Fibroblast of the conjunctiva (primary cell): ENCODE results near the gene CCDC106.

Source experiments
- DNase-seq: peaks from one replicate; pipeline ENCODE4 v3.0.0-alpha.2; 2010; ENCODE audit warnings: low read depth

The CCDC106 gene

DNA sequence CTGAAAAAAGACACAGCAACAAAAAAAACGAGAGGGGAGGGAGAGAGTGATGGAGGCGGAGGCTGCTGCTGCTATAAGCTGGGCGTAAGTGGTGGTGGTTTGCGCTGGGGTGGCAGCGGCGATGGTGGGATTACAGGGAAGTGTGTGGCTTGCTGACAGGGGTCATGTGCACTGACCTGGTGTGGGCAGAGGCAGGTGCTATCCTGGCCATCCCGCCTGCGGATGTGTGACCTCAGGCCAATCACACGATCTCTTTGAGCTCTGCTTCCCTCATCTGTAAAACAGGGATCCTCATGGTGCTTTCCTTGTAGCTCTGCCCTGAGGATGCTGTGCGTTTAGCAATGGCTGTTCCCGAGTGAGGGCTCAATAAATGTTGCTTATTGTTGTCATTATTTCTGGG, 10.5 kb upstream of the CCDC106 start:
- no peak for DNase-seq

DNA sequence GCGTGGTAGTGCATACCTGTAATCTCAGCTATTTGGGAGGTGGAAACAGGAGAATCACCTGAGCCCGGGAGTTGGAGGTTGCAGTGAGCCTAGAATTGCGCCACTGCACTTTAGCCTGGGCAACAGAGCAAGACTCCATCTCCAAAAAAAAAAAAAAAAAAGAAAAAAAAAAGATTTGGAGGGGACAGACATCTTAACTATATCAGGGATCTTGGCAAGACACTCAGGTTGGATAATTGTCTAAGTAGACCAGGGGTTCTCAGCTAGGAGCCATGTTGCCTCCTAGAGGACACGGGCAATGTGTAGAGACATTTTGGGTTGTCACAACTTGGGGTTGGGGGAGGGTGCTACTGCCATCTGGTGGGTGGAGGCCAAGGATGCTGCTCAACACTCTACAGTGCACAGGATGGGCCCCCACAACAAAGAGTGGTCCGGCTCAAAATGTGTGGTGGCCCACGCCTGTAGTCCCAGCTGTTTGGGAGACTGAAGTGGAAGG, 9.1 kb upstream of the CCDC106 start:
- DNase-seq: no peak

DNA sequence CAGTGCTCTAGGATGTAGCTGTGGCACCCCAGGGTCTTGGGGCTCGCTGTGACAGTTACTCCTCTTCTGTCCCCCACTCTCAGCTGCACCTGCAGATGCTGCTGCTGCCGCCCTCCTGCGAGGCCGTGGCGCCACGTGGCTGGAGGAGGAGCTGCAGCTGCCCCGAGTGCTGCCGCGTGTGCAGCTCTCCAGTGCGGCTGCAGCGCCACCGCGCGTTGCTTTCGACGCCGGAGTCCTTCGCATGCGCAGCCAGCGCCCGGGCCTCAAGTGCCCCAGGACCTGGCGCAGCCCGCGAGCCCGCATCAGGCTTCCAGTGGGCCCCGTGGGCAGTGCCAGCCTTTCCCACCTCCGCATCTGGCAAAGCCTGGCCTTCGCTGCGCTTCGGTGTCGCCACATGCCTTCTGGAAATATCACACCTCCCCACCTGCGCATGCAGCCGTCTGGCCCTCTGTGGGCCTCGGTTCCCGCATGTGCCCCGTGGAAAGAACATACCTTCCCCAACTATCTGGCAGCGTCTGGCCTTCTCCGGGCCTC, 7.9 kb upstream of the CCDC106 start:
- DNase-seq: no peak

DNA sequence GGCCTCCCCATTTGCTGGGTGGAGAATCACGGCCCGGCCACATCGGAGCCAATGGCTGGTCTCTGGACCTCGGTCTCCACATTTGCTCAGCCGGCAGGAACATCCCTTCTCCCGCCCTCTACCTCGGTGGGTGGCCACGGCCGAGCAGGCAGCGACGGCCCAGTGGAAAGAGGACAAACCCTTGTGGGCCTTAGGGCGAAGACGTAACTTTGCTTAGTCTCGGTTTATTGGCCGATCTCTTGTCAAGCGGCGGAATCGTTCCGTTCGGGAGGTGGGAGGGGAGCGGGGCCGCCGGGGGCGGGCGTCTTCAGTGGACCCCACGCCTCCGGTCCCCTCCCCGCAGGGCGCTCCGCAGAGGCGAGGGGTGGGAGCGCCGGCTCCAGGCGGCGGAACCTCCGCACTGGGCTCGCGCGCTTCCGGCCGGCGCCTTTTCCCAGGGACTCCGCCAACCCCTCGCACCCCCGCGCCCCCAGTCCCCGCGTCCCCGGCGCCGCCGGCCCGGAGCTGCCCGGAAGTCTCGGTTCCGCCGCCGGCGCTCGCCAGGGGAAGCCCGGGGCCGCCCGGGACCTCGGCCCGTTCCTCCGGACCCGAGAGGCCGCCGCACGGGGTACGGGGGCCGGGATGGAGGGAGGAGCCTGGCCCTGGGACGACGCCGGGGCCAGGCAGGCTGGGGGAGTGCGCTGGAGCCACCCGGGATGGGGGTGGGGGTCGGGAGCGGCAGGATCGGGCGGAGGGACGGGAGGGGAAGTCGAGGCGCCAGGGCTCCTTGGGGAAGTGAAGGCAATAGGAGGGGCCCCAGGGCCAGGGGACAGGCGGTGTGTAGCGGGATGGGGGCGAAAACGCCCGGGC, 7.2 kb upstream of the CCDC106 start, which contains the start of gene ZNF580:
Gene ZNF580 (plus strand): TSS at position 426 of the 849 bp plus-strand sequence. CDS start 1,507 bp downstream, outside the sequence.
- peak; percentile 61 for DNase-seq

DNA sequence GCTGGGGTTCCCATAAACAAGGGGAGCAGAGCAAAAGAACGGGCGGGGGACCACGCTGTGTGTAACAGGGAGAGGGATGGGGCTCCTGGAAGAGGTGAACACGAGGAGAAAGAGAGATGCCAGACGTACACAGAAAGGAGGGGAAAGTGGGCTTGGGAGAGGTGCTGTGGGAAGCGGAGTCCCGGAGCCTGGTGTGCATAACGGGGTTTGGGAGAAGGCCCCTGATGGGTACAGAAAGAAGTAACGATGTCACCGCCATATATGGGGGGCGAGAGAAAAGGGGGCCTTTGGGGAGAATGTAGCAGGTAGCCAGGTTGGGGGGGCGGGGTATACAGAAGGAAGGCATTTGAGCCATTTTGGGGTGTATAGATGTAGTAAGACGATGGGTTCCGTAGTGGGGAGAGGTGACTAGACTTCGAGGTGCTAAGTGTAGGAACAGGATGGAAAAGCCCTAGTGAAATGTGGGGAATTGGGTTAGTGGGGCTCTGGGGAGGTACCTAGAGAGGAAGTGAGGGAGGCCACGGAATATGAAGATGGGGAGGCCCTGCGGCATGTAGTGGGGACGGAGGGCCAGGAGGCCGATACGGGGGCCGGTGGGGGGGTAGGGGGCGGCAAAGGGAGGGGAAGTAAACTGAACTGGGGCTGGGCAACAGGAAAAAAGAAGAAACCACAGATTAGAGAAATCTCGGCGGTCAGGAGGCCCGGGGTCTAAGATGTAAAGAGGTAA, 6.4 kb upstream of the CCDC106 start:
- no peak for DNase-seq

DNA sequence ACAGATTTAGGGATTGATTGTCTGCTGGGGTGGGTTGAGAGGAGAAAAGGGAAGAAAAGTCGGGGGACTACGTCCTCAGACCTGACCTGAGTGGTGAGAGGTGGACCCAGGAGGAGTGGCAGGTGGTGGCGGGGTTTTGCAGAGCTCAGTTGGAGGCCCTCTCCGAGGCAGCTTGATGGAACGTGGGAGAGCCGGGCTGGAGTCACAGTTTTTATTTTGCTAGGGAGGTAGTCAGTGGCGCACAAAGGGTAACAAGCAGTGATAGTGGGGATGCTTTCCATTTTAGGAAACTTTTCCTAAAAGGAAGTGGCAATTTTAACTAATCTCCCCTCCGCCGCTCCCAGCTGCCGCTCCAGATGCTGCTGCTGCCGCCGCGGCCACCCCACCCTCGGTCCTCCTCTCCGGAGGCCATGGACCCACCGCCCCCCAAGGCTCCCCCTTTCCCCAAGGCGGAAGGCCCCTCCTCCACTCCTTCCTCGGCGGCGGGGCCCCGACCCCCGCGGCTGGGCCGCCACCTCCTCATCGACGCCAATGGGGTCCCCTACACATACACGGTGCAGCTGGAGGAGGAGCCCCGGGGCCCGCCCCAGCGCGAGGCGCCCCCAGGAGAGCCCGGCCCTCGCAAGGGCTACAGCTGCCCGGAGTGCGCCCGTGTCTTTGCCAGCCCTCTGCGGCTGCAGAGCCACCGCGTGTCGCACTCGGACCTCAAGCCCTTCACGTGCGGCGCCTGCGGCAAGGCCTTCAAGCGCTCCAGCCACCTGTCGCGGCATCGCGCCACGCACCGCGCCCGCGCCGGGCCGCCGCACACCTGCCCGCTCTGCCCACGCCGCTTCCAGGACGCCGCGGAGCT, 5.6 kb upstream of the CCDC106 start:
- no peak for DNase-seq

DNA sequence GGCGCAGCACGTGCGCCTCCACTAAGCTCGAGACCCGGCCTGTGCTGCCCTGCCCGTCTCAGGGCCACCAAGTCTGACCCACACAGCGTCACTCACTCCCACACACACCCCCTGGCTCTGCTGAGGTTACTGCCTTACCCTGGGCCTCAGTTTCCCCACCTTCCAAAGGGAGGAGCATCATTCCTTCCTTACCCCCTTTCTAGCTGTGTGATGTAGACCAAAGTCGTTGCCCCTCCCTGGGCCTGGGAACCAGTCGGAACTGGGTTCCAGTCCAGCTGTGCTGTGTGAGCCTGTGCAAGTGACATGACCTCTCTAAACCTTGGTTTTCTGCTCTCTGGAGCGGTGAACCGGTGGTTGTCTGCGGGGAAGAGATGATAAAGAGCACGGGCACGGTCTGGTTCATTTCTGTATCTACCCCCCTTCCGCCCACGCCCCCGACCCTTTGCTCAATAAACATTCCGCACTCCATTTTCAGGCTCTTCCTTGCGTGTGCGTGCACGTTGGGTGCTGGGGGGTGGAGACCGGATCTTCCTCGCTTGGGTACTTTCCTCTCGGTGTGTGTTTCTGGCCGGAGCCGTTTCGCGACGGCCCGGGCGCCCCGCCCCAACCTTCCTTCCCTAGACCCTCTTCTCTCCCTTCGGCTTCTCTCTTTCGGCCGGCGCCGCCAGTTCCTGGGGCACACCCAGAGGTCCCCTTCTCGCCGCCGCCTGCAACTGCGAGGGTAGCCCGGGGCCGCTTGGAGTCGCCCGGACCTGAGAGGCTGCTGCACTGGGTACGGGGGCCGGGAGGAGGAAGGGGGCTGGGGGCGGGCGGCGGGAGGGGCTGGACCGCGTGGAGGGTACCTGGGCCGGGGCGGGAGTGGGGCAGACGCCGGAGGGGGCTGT, 4.8 kb upstream of the CCDC106 start, which contains the start of gene ZNF581:
Gene ZNF581 (plus strand): TSS at position 647 of the 884 bp plus-strand sequence. CDS start 923 bp downstream, outside the sequence.
- DNase-seq: no peak

DNA sequence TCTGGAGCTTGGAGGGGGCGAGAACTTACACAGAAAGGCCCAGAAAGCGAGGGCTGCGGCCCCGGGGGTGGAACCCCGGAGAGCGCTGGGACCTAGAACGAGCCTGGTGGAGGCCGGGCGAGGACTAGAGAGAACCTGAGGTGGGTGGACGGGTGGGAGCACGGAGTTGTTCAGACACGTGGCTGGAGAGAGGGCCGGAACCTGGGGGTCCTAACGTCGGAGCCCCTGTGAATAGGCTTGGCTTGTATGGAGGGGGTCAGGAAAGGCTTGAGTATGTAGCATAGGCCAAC, 4.2 kb upstream of the CCDC106 start:
- no peak for DNase-seq

DNA sequence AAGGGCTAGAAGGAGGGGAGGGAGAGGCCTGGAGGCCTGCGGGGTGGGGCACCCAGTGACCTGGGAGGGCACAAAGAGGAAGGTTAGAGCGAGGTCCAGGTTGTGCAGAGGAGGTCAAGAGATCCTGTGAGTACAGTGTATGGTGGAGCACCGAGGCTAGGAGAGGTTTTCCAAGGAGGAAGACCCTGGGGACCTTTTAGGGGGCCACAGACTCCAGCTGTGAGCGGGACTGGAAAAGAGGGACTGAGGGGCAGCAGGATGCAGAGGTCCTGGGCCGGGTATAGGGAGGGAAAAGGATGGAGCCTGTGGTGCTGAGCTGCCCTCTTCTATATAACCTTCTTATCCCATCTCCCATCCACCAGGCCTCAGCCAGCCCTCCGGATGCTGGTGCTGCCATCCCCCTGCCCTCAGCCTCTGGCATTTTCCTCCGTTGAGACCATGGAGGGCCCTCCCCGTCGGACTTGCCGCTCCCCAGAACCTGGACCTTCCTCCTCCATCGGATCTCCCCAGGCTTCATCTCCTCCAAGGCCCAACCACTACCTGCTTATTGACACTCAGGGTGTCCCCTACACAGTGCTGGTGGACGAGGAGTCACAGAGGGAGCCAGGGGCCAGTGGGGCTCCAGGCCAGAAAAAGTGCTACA, 3.7 kb upstream of the CCDC106 start:
- DNase-seq: no peak

DNA sequence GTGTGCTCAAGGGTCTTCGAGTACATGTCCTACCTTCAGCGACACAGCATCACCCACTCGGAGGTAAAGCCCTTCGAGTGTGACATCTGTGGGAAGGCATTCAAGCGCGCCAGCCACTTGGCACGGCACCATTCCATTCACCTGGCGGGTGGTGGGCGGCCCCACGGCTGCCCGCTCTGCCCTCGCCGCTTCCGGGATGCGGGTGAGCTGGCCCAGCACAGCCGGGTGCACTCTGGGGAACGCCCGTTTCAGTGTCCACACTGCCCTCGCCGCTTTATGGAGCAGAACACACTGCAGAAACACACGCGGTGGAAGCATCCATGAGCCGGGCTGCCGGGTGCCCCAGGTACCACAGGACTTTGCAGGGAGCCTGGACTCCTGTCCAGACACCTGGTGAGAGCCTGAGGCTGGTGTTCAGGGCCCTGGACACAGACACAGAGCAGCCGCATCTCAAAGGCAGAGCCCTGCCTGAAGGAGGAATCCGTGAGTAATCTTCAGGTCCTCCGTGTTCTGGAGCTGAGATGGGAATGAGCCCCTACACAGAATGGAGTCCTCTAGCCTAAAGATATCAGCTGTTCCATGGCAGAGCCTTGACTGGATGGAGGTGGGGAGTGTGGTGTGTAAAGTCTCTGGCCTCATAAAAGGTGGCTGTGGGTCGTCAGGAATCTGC, 3.0 kb upstream of the CCDC106 start:
- DNase-seq: no peak

DNA sequence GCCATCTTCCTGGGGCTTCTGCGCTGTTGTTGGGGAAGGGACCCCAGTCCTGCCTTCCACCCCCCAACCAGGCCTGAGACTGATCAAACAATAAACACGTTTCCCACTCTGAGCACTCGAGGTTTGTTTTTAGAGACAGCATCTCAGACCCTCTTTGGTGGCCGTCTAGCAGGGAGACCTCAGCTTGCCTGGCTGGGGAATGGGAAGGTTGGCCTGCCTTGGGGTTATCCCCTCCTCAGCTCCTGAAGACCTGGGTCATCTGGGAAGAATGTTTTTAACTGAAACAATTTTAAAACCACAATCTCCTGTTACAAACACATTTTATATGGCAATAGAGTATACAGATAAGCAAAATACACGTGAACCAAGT, 2.5 kb upstream of the CCDC106 start:
- DNase-seq: no peak

DNA sequence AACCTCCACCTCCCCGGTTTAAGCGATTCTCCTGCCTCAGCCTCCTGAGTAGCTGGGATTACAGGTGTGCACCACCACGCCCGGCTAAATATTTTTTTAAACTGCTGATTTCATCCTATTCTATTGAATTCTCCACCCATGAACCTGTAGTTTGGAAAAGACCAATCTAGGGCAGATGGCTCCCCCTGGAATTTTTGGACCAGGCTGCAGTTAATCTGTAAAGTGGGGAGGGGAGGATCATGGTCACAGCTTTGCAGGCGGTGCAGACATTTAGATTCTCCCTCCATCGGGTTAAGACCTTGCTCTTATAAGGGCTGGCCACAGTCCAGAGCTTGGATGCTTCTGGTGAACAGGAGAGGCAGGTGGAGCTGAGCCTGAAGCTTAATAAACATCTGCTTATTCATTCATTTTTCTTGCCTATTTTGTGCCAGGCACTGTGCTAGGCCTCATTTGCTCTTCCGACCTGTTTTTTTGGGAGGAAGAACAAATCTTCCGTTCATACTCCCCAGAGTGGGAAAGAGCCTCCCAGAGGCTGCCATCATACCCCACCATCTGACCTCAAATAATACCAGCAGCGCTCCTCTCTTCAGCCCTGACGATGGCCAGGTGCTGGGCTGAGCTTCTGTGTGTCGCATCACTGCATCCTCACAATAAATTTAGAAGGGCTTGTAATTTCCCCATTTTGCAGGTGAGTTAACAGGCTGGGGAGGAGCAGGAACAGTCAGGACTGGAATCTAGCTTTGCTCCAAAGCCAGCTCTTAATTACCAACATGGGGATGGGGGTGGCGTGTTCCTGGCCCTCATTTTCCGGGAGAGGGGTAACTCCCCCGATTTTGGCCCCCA, 902 bp upstream of the CCDC106 start:
- DNase-seq: no peak

DNA sequence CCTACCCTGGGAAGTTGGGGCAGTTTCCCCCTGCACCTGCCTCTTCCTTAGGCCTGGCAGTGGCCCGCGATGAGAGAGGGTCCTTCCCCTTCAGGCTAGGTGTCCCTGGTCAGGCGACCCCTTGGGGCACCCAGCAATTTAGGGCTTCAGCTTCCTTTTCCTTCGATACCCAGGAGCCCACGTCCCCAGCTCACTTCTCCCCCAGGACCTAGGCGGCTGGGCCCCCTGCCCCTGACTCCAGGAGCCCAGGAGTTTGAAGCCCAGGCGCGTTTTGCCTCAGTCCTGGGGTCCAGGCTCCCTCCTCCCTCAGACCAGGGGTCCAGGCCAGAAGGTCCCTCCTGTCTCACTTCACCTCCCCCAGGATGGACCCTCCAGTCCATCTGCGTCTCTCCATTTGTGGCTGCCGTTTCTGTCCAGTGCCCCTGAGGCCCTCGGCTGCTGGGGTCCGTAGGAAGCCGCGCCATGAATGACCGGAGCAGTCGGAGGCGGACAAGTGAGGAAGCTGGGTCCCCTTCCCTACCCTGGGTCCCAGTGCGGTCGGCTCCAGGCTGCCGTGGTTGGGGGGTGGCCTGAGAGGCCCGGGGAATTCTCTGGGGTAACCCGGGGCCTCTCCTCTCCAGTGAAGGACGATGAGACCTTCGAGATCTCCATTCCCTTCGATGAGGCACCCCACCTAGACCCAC, 714 bp downstream of the CCDC106 start:
- no peak for DNase-seq

DNA sequence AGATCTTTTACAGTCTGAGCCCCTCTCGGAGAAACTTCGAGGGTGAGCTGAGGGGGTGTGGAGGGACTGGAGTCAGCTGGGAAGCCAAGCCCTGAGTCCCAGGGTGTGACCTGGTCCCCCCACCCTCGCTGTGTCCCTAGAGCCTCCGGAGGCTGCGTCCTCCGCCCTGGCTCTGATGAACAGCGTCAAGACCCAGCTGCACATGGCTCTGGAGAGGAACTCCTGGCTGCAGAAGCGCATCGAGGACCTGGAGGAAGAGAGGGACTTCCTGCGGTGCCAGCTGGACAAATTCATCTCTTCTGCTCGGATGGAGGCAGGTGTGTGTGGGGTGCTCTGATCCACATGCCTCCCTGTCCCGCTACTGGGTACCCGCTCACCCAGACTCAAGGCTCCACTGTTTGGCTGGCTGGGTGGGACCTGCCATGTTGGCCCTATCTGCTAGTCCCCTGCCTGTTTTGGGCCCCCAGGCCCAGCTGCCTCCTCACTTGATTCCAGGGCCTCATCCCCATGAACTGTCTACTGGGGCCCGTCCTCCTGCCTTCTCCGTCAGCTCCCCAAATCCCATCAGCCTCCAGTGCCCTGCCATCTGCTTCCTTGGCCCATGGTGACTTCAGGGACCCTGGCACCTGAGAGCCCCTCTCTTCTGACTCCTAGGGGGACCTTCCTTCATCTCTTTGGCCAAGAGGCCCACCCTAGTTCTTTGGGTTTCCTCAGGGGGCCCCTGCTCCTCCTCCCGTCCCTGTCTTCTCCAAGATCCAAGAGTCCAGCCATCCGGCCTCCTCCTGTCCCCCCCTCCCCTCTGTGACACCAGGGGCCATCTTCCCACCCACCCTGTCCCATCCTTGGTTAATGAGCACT, 1.5 kb downstream of the CCDC106 start:
- no peak for DNase-seq

DNA sequence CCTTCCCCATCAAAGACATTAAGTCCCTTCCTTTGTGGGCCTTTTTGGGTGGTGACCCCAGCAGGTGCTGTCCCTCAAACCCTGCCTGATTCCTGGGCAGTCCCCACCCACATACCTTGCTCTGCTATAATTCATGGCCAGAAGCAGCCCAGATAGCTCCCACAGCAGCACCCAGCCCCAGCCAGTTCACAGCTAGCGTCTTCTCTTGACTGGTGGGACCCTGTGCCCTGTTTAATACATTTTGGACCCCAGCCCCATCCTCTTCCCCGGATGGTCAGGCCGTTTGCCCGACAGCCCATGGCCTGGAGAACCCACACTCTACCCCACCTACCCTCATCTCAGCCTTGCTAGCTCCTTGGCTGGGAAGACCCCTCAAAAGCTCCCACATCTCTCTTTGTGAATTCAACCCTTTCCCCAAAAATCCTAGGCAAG, 2.1 kb downstream of the CCDC106 start:
- no peak for DNase-seq

DNA sequence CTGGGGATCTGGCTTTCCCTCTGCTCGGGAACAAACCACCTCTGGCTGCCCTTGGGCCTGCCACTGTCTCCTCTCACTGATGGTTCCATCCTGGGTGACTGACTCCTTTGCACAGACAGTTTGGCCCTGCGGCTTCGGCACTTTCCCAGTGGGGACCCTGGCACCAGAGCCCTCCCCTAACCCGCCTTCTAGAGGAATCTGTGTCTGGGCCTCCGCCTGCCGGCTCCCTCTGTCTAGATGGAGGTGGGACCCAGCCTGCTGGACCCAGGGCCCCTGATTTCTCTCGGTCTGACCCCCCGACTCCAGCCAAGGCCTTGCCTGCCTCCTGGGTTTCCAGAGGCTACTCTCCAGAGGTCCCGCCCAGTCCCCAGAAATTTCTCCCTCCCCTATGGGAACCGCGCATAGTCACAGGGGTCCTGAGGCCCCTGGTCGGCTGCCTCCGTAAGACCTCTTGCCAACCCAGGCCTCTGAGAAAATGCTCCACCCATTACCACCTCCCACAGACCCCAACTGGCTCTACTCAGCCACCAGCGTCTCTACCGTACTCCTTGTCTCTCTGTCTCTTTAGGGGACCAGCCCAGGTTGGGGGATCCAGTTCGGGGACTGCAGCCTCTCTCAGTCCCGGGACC, 2.7 kb downstream of the CCDC106 start:
- no peak for DNase-seq

DNA sequence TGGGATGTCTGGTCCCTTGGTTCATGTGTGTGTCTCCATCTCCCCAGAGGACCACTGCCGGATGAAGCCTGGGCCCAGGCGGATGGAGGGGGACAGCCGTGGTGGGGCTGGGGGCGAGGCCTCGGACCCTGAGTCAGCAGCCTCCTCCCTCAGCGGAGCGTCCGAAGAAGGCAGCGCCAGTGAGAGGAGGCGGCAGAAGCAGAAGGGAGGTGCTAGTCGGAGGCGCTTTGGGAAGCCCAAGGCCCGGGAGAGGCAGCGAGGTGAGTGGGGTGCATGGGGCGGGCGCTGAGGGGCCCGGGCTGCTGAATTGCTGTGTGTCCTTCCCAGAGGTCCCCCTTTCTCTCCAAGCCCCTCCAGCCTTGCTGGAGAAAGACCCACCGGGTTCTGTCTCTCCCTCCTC, 3.2 kb downstream of the CCDC106 start:
- DNase-seq: no peak
